Thymus (tissue), 11 donors: Measurements from ENCODE around the gene PIEZO1. TPM values are rescaled to one million over a fixed set of nuclear protein-coding genes. Genes with fewer than 3 reads are reported as not detected.

Experiments
- DNase-seq, 9 donors: peaks; one replicate each; pipeline ENCODE4 v3.0.0-alpha.2; 2013; ENCODE audit warnings: low spot score in 9 of 9, low read depth in 6 of 9, missing footprints in 1 of 9
- H3K27ac ChIP-seq, 2 donors: one replicate each; pipeline ENCODE4 v1.5.1; 2013; ENCODE audit warnings: control low read depth in 1 of 2, low read depth in 1 of 2, low read length in 1 of 2, mild to moderate bottlenecking in 1 of 2, moderate library complexity in 1 of 2
- H3K27me3 ChIP-seq, 2 donors: one replicate each; pipeline ENCODE4 v1.5.1; 2013; ENCODE audit warnings: low read length in 1 of 2; ENCODE audit not compliant: control insufficient read depth in 2 of 2, insufficient read depth in 1 of 2
- H3K36me3 ChIP-seq, 2 donors: one replicate each; pipeline ENCODE4 v1.5.1; 2013; ENCODE audit warnings: low read length in 1 of 2, mild to moderate bottlenecking in 1 of 2, moderate library complexity in 1 of 2; ENCODE audit not compliant: control insufficient read depth in 2 of 2, insufficient read depth in 2 of 2
- H3K4me1 ChIP-seq, 2 donors: one replicate each; pipeline ENCODE4 v1.5.1; 2013; ENCODE audit warnings: low read length in 2 of 2; ENCODE audit not compliant: control insufficient read depth in 2 of 2, insufficient read depth in 2 of 2
- H3K4me3 ChIP-seq, 2 donors: one replicate each; pipeline ENCODE4 v1.5.1; 2013; ENCODE audit warnings: low read length in 2 of 2, control low read depth in 1 of 2, mild to moderate bottlenecking in 1 of 2
- H3K9me3 ChIP-seq, 2 donors: one replicate each; pipeline ENCODE4 v1.5.1; 2013; ENCODE audit warnings: low read length in 1 of 2, mild to moderate bottlenecking in 1 of 2; ENCODE audit not compliant: control insufficient read depth in 2 of 2, insufficient read depth in 1 of 2
- WGBS: extraction: QIAGEN DNeasy Blood & Tissue Kit; methylation state at CpG from one replicate; pipeline ENCODE4 v1.1.7; 2013; 5-methylcytosine and 5-hydroxymethylcytosine counted together
- polyA plus RNA-seq: library from polyadenylated mRNA; stranded (reverse); fragments of 200-250 nt; gene quantifications from one replicate; pipeline ENCODE4 v1.2.3, GENCODE V29; 2013
- total RNA-seq: library from RNA; stranded (reverse); fragments of 120-200 nt; gene quantifications from one replicate; pipeline ENCODE4 v1.2.4, GENCODE V29; 2013
- donor health status: healthy.

The PIEZO1 gene
- total and polyA plus RNA-seq, 2 donors, result 25.2 to 115 TPM

DNA sequence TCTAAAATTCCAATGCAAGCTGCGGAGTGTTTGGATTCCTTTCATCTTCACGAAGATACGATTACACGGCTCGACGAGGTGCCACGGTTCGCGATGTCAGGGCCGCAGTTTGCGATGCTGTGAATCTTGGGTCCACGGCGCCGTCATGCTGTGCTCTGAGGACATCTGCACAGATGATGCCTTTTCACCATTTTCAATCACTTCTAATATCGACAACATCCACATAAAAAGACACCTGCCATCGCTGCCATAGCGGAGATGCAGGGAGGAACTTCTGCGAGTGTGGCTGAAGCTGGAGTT, 33.5 kb upstream of the PIEZO1 start:
- H3K36me3 ChIP-seq, result peaks cover 0 to 22% of the 10 kb centered on the region in 2 donors
- no peak overlapping the region for H3K4me3 ChIP-seq
- H3K9me3 ChIP-seq, result peaks cover 0 to 14% of the 10 kb centered on the region in 2 donors
- H3K27me3 ChIP-seq, result no peaks in the 10 kb centered on the region
- H3K4me1 ChIP-seq, result peaks cover 3 to 12% of the 10 kb centered on the region in 2 donors
- DNase-seq, result no peak
- H3K27ac ChIP-seq, result no peak overlapping the region
- WGBS, result 96% methylated on average over 18 of the region's 18 CpGs

GRCh38 chr16:88817785-88818574, 33.0 kb upstream of the PIEZO1 start:
- whole genome bisulfite sequencing, result 96% methylated on average over 40 of the region's 40 CpGs
- peaks cover 0 to 12% of the 10 kb centered on the region in 2 donors for H3K9me3 ChIP-seq
- no peak for DNase-seq
- peaks cover 0 to 22% of the 10 kb centered on the region in 2 donors for H3K36me3 ChIP-seq
- H3K4me1 ChIP-seq, result peaks cover 3 to 12% of the 10 kb centered on the region in 2 donors
- no peak overlapping the region for H3K27ac ChIP-seq
- H3K4me3 ChIP-seq, result no peak overlapping the region
- H3K27me3 ChIP-seq, result no peaks in the 10 kb centered on the region

DNA sequence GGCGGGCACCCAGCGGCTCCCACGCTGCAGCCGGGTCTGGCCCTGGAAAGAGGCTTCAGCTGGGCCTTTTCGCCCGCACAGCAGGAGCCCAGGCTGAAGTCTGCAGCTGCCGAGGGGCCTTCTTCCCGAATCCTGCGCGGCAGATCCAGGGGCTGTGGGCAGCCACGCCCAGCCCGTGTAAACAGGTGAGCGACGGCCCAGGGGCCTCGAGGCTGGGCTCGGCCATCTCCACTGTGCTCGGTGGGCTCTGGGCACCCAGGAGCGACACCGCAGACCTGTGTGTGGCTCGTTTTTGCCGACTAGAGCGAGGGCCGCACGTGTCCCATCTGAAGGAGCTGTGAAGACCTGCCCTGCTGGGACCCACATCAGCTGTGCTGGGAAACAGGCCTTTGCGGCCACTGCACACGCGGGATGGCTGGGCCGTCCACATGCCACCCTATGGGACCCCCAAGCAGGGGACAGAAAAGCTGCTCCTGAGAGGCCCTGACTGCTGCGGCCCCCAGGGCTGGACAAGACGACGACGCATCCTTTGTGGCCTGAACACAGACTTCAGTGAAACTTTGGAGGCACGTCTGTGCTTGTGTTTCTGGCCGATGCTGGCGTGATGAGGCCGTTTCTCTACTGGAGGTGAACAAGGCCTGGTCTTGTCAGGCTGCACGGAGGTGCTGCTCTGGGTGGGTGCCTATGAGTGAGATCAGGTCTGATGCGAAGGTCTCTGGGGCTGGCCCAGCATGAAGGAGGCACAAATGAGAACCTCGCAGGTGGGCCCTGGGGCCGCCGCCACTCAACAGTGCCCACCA, 31.9 kb upstream of the PIEZO1 start:
- WGBS, result 93% methylated on average over 41 of the region's 41 CpGs
- H3K36me3 ChIP-seq, result peaks cover 0 to 12% of the 10 kb centered on the region in 2 donors
- H3K27ac ChIP-seq, result no peak overlapping the region
- DNase-seq, result no peak
- H3K27me3 ChIP-seq, result no peaks in the 10 kb centered on the region
- no peak overlapping the region for H3K4me3 ChIP-seq
- peaks cover 7 to 19% of the 10 kb centered on the region in 2 donors for H3K4me1 ChIP-seq
- H3K9me3 ChIP-seq, result peaks cover 0 to 8% of the 10 kb centered on the region in 2 donors

GRCh38 chr16:88815901-88816589, 31.0 kb upstream of the PIEZO1 start:
- Histone ChIP-seq H3K4me1 (peaks cover 8 to 21% of the 10 kb centered on the region in 2 donors), H3K9me3 (peaks cover 0 to 8% of the 10 kb centered on the region in 2 donors), H3K27ac (no peak overlapping the region), H3K36me3 (peaks cover 0 to 5% of the 10 kb centered on the region in 2 donors), H3K27me3 (no peaks in the 10 kb centered on the region), H3K4me3 (no peak overlapping the region)
- whole genome bisulfite sequencing, result 50% methylated on average over 19 of the region's 19 CpGs
- peak in 2 of 9 donors; percentile 75 to 80 for DNase-seq

GRCh38 chr16:88815227-88815626, 30.2 kb upstream of the PIEZO1 start:
- H3K4me3 ChIP-seq, result no peak overlapping the region
- no peaks in the 10 kb centered on the region for H3K27me3 ChIP-seq
- DNase-seq, result no peak
- peaks cover 15 to 29% of the 10 kb centered on the region in 2 donors for H3K4me1 ChIP-seq
- 97% methylated on average over 10 of the region's 10 CpGs for WGBS
- no peak overlapping the region for H3K27ac ChIP-seq
- peaks cover 0 to 8% of the 10 kb centered on the region in 2 donors for H3K9me3 ChIP-seq
- peaks cover 1 to 5% of the 10 kb centered on the region in 2 donors for H3K36me3 ChIP-seq

DNA sequence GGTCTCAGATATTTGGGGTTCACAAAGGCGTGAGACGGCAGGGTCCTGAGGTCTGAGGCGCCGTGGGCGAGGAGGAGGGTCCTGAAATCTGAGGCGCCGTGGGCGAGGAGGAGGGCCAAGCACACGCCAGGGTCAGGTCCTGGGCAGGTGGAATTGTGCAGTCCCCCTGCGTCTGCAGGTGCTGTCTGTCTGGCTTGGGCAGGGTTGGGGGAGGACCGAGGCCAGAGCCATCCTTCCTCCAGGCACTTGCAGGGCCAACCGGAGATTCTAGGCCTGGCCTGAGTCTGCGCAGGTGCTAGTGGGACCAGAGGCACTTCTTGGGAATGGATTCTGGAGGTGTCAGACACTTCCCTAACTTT, 29.1 kb upstream of the PIEZO1 start:
- Histone ChIP-seq H3K27me3 (no peaks in the 10 kb centered on the region), H3K4me3 (no peak overlapping the region), H3K4me1 (peaks cover 16 to 39% of the 10 kb centered on the region in 2 donors), H3K27ac (no peak overlapping the region), H3K9me3 (peaks cover 0 to 8% of the 10 kb centered on the region in 2 donors), H3K36me3 (peaks cover 12 to 14% of the 10 kb centered on the region in 2 donors)
- no peak for DNase-seq
- WGBS, result 90% methylated on average over 13 of the region's 13 CpGs

GRCh38 chr16:88813269-88814143, 28.5 kb upstream of the PIEZO1 start:
- peaks cover 17 to 21% of the 10 kb centered on the region in 2 donors for H3K36me3 ChIP-seq
- H3K4me1 ChIP-seq, result peaks cover 16 to 39% of the 10 kb centered on the region in 2 donors
- no peak for DNase-seq
- peaks cover 0 to 8% of the 10 kb centered on the region in 2 donors for H3K9me3 ChIP-seq
- no peak overlapping the region for H3K27ac ChIP-seq
- WGBS, result 90% methylated on average over 26 of the region's 26 CpGs
- no peak overlapping the region for H3K4me3 ChIP-seq
- no peaks in the 10 kb centered on the region for H3K27me3 ChIP-seq

GRCh38 chr16:88812513-88813268, 27.7 kb upstream of the PIEZO1 start:
- H3K4me3 ChIP-seq, result peak overlapping the region; percentile 74 to 84
- peak in 1 of 9 donors; percentile 49 for DNase-seq
- peaks cover 26 to 27% of the 10 kb centered on the region in 2 donors for H3K36me3 ChIP-seq
- H3K9me3 ChIP-seq, result peaks cover 0 to 8% of the 10 kb centered on the region in 2 donors
- WGBS, result 56% methylated on average over 37 of the region's 37 CpGs
- H3K4me1 ChIP-seq, result peaks cover 16 to 37% of the 10 kb centered on the region in 2 donors
- H3K27me3 ChIP-seq, result no peaks in the 10 kb centered on the region
- peak overlapping the region; percentile 74 to 90 for H3K27ac ChIP-seq
